ENCODE results near the gene ADAMTS12. TPM values are rescaled to one million over a fixed set of nuclear protein-coding genes. Genes with fewer than 3 reads are reported as not detected.

The ADAMTS12 gene
- total RNA-seq, 1 donor from 2014 or later = 32.1 TPM

GRCh38 chr5:33735072-33735471 lies 156.7 kb downstream of the ADAMTS12 start:
- Mint-ChIP-seq H3K9me3 (no peaks in the 10 kb centered on the region), H3K27me3 (no peaks in the 10 kb centered on the region), H3K36me3 (peaks cover 3% of the 10 kb centered on the region), H3K4me1 (ENCODE audit: unreplicated experiment) (peaks cover 13% of the 10 kb centered on the region), H3K27ac (no peak overlapping the region), H3K4me3 (no peak overlapping the region)
- DNase-seq (ENCODE audit: extremely low spot score, unreplicated experiment) = no peak
- TF ChIP-seq CTCF (conservative IDR thresholded peaks at IDR 0.05) = no peak

- DNase-seq (ENCODE audit: extremely low spot score, unreplicated experiment) = no peak
- TF ChIP-seq CTCF (conservative IDR thresholded peaks at IDR 0.05) = no peak
- peaks cover 3% of the 10 kb centered on the region for H3K36me3 Mint-ChIP-seq
- no peaks in the 10 kb centered on the region for H3K27me3 Mint-ChIP-seq
- peaks cover 13% of the 10 kb centered on the region for H3K4me1 Mint-ChIP-seq (ENCODE audit: unreplicated experiment)
- H3K4me3 Mint-ChIP-seq = no peak overlapping the region
- no peak overlapping the region for H3K27ac Mint-ChIP-seq
- H3K9me3 Mint-ChIP-seq = no peaks in the 10 kb centered on the region
Measured at GRCh38 chr5:33734537-33734936, 157.3 kb downstream of the ADAMTS12 start.

- no peak for TF ChIP-seq CTCF (conservative IDR thresholded peaks at IDR 0.05)
- Mint-ChIP-seq H3K27ac (no peak overlapping the region), H3K27me3 (no peaks in the 10 kb centered on the region), H3K4me1 (ENCODE audit: unreplicated experiment) (peaks cover 13% of the 10 kb centered on the region), H3K4me3 (no peak overlapping the region), H3K36me3 (peaks cover 3% of the 10 kb centered on the region), H3K9me3 (no peaks in the 10 kb centered on the region)
- no peak for DNase-seq (ENCODE audit: extremely low spot score, unreplicated experiment)
Measured at GRCh38 chr5:33733225-33733624, 158.6 kb downstream of the ADAMTS12 start.

GRCh38 chr5:33726422-33727165 lies 165.2 kb downstream of the ADAMTS12 start:
- no peaks in the 10 kb centered on the region for H3K27me3 Mint-ChIP-seq
- no peaks in the 10 kb centered on the region for H3K9me3 Mint-ChIP-seq
- no peak for DNase-seq (ENCODE audit: extremely low spot score, unreplicated experiment)
- peaks cover 3% of the 10 kb centered on the region for H3K36me3 Mint-ChIP-seq
- no peak overlapping the region for H3K27ac Mint-ChIP-seq
- H3K4me1 Mint-ChIP-seq (ENCODE audit: unreplicated experiment) = no peaks in the 10 kb centered on the region
- TF ChIP-seq CTCF (conservative IDR thresholded peaks at IDR 0.05) = no peak
- no peak overlapping the region for H3K4me3 Mint-ChIP-seq

GRCh38 chr5:33725806-33726205 lies 166.0 kb downstream of the ADAMTS12 start:
- H3K27ac Mint-ChIP-seq = no peak overlapping the region
- H3K9me3 Mint-ChIP-seq = no peaks in the 10 kb centered on the region
- DNase-seq (ENCODE audit: extremely low spot score, unreplicated experiment) = no peak
- TF ChIP-seq CTCF (conservative IDR thresholded peaks at IDR 0.05) = no peak
- H3K27me3 Mint-ChIP-seq = no peaks in the 10 kb centered on the region
- peaks cover 3% of the 10 kb centered on the region for H3K36me3 Mint-ChIP-seq
- H3K4me3 Mint-ChIP-seq = no peak overlapping the region
- H3K4me1 Mint-ChIP-seq (ENCODE audit: unreplicated experiment) = no peaks in the 10 kb centered on the region

All from type B pancreatic cell (in vitro differentiated cells).